H9 (cell line): ENCODE results near the gene HIPK3. TPM values are rescaled to one million over a fixed set of nuclear protein-coding genes. Genes with fewer than 3 reads are reported as not detected.
"Not testable (repeated sequence)": the region's sequence is repeated elsewhere in the genome, so short reads cannot be mapped to it uniquely, and the experiment has no call there.

Source experiments
- DNase-seq: peaks from one replicate; pipeline ENCODE4 v3.0.0-alpha.2; 2017
- H2AFZ ChIP-seq: one replicate; pipeline ENCODE4 v1.6.1; 2013; ENCODE audit warnings: mild to moderate bottlenecking, low read length, control low read depth, moderate library complexity
- H2AK5ac ChIP-seq: 2 replicates; pipeline ENCODE4 v1.6.1; 2013; ENCODE audit warnings: low read length, control low read depth, mixed read lengths; ENCODE audit not compliant: insufficient read length
- H2BK120ac ChIP-seq: one replicate; pipeline ENCODE4 v1.6.1; 2013; ENCODE audit warnings: low read depth, mild to moderate bottlenecking, low read length, control low read depth, inconsistent platforms; ENCODE audit not compliant: poor library complexity, severe bottlenecking
- H2BK12ac ChIP-seq: 2 replicates; pipeline ENCODE4 v1.6.1; 2013; ENCODE audit warnings: low read length, control low read depth, mixed read lengths, low read depth; ENCODE audit not compliant: insufficient read length
- H2BK15ac ChIP-seq: 2 replicates; pipeline ENCODE4 v1.6.1; 2013; ENCODE audit warnings: low read depth, low read length, control low read depth
- H2BK20ac ChIP-seq: one replicate; pipeline ENCODE4 v1.6.1; 2013; ENCODE audit warnings: low read depth, mild to moderate bottlenecking, low read length, control low read depth, inconsistent platforms; ENCODE audit not compliant: poor library complexity, severe bottlenecking
- H2BK5ac ChIP-seq: 2 replicates; pipeline ENCODE4 v1.6.1; 2013; ENCODE audit warnings: low read length, control low read depth, mixed read lengths; ENCODE audit not compliant: insufficient read length
- H3K14ac ChIP-seq: 2 replicates; pipeline ENCODE4 v1.6.1; 2013; ENCODE audit warnings: low read length, control low read depth; ENCODE audit not compliant: insufficient read depth
- H3K18ac ChIP-seq: 2 replicates; pipeline ENCODE4 v1.6.1; 2013; ENCODE audit warnings: low read depth, mild to moderate bottlenecking, mixed read lengths, low read length, control low read depth; ENCODE audit not compliant: insufficient read length
- H3K23ac ChIP-seq: 2 replicates; pipeline ENCODE4 v1.6.1; 2013; ENCODE audit warnings: low read length, control low read depth, mixed read lengths, low read depth; ENCODE audit not compliant: insufficient read length
- H3K23me2 ChIP-seq: 2 replicates; pipeline ENCODE4 v1.6.1; 2013; ENCODE audit warnings: low read depth, mild to moderate bottlenecking, mixed read lengths, low read length, control low read depth; ENCODE audit not compliant: insufficient read length, poor library complexity, severe bottlenecking
- H3K27ac ChIP-seq: 2 replicates; pipeline ENCODE4 v1.5.1; 2013; ENCODE audit warnings: low read length, control low read depth, mixed read lengths, low read depth; ENCODE audit not compliant: insufficient read length
- H3K27me3 ChIP-seq: 2 replicates; pipeline ENCODE4 v1.6.1; 2013; ENCODE audit warnings: low read length, control low read depth, inconsistent platforms; ENCODE audit not compliant: insufficient read depth
- H3K4ac ChIP-seq: 2 replicates; pipeline ENCODE4 v1.6.1; 2013; ENCODE audit warnings: low read depth, mild to moderate bottlenecking, control low read depth, inconsistent platforms, low read length, moderate library complexity
- H3K4me1 ChIP-seq: 2 replicates; pipeline ENCODE4 v1.6.1; 2013; ENCODE audit warnings: low read length, control low read depth, inconsistent platforms; ENCODE audit not compliant: insufficient read depth
- H3K4me2 ChIP-seq: 2 replicates; pipeline ENCODE4 v1.6.1; 2013; ENCODE audit warnings: low read length, control low read depth, mixed read lengths; ENCODE audit not compliant: insufficient read length, insufficient read depth
- H3K56ac ChIP-seq: 2 replicates; pipeline ENCODE4 v1.6.1; 2013; ENCODE audit warnings: low read depth, mild to moderate bottlenecking, mixed read lengths, low read length, control low read depth; ENCODE audit not compliant: insufficient read length
- H3K79me1 ChIP-seq: 2 replicates; pipeline ENCODE4 v1.6.1; 2013; ENCODE audit warnings: low read depth, mild to moderate bottlenecking, moderate library complexity, low read length, control low read depth, inconsistent platforms; ENCODE audit not compliant: insufficient read depth, poor library complexity, severe bottlenecking
- H3K79me2 ChIP-seq: 2 replicates; pipeline ENCODE4 v1.6.1; 2013; ENCODE audit warnings: low read length, control low read depth, inconsistent platforms; ENCODE audit not compliant: insufficient read depth
- H3K9ac ChIP-seq: 2 replicates; pipeline ENCODE4 v1.6.1; 2013; ENCODE audit warnings: low read length, control low read depth, mixed read lengths; ENCODE audit not compliant: insufficient read length; ENCODE audit errors: extremely low read depth
- H3K9me3 ChIP-seq: one replicate; pipeline ENCODE4 v1.6.1; 2013; ENCODE audit warnings: low read depth, low read length, inconsistent platforms; ENCODE audit not compliant: control insufficient read depth
- H3T11ph ChIP-seq: one replicate; pipeline ENCODE4 v1.6.1; 2013; ENCODE audit warnings: mild to moderate bottlenecking, low read length, control low read depth, inconsistent platforms
- H4K20me1 ChIP-seq: one replicate; pipeline ENCODE4 v1.6.1; 2013; ENCODE audit not compliant: control insufficient read depth, insufficient read length, insufficient read depth
- H4K5ac ChIP-seq: 2 replicates; pipeline ENCODE4 v1.6.1; 2013; ENCODE audit warnings: low read depth, mild to moderate bottlenecking, mixed read lengths, low read length, control low read depth; ENCODE audit not compliant: insufficient read length
- H4K8ac ChIP-seq: replicated peaks from 2 replicates; pipeline ENCODE4 v1.6.1; 2013; ENCODE audit warnings: low read length, control low read depth, mixed read lengths, low read depth; ENCODE audit not compliant: insufficient read length
- H4K91ac ChIP-seq: 2 replicates; pipeline ENCODE4 v1.6.1; 2013; ENCODE audit warnings: low read depth, mild to moderate bottlenecking, moderate library complexity, mixed read lengths, low read length, control low read depth; ENCODE audit not compliant: insufficient read length
- H3K27ac Mint-ChIP-seq, 3 experiments: 2 replicates in 2 of 3; 3 replicates in 1 of 3; pipeline ENCODE4 v1.8.0; 2020 to 2021; ENCODE audit warnings: mixed read lengths in 3 of 3, mild to moderate bottlenecking in 1 of 3, moderate library complexity in 1 of 3
- H3K27me3 Mint-ChIP-seq: 2 replicates; pipeline ENCODE4 v1.8.0; 2021; ENCODE audit warnings: low read depth, mild to moderate bottlenecking, moderate library complexity, mixed read lengths
- H3K36me3 Mint-ChIP-seq, 3 experiments: 2 replicates in 2 of 3; 3 replicates in 1 of 3; pipeline ENCODE4 v1.8.0; 2020 to 2021; ENCODE audit warnings: low read depth in 3 of 3, mixed read lengths in 3 of 3; ENCODE audit not compliant: insufficient read depth in 1 of 3
- H3K4me1 Mint-ChIP-seq, 2 experiments: 2 replicates each; pipeline ENCODE4 v1.8.0; 2020; ENCODE audit warnings: mixed read lengths in 2 of 2
- H3K4me3 Mint-ChIP-seq, 2 experiments: 2 replicates in 1 of 2; 3 replicates in 1 of 2; pipeline ENCODE4 v1.8.0; 2020 to 2021; ENCODE audit warnings: mild to moderate bottlenecking in 2 of 2, mixed read lengths in 2 of 2, moderate library complexity in 1 of 2
- H3K9me3 Mint-ChIP-seq, 2 experiments: 2 replicates in 1 of 2; 3 replicates in 1 of 2; pipeline ENCODE4 v1.8.0; 2020; ENCODE audit warnings: mild to moderate bottlenecking in 2 of 2, mixed read lengths in 2 of 2, moderate library complexity in 1 of 2
- CTCF ChIP-seq: fragments of 200-600 bp; sonication (generic); conservative IDR thresholded peaks from 3 replicates; pipeline ENCODE4 v1.8.0; 2021; ENCODE audit warnings: antibody characterized with exemption, mild to moderate bottlenecking
- WGBS: extraction: QIAGEN DNeasy Blood & Tissue Kit; methylation state at CpG from one replicate; pipeline ENCODE4 v1.1.7; 2013; ENCODE audit warnings: missing lambda C conversion rate, low lambda C conversion rate, mixed read lengths; ENCODE audit not compliant: insufficient read length; ENCODE audit errors: extremely low coverage; 5-methylcytosine and 5-hydroxymethylcytosine counted together
- total RNA-seq: library from RNA; stranded (reverse); gene quantifications from 2 replicates; pipeline ENCODE4 v1.2.1, GENCODE V29; 2021

The HIPK3 gene
- total RNA-seq, 1 experiment from 2014 or later, result 23.4 TPM

- no peak for TF ChIP-seq CTCF
- no peak overlapping the region for H3K27ac Mint-ChIP-seq
- DNase-seq, result no peak
- Histone ChIP-seq H4K20me1 (no peaks in the 10 kb centered on the region), H3K4me1 (no peaks in the 10 kb centered on the region), H3K9me3 (no peaks in the 10 kb centered on the region), H3K27ac (no peak overlapping the region), H2BK5ac (no peak overlapping the region), H3K9ac (no peak overlapping the region), H3K23me2 (no peaks in the 10 kb centered on the region), H2AK5ac (no peak overlapping the region), H2AFZ (no peak overlapping the region), H3K79me2 (no peaks in the 10 kb centered on the region), H3K4me2 (no peak overlapping the region), H3K23ac (no peak overlapping the region), H3K18ac (no peak overlapping the region), H4K8ac (no peak overlapping the region), H3K79me1 (no peaks in the 10 kb centered on the region), H3K56ac (no peak overlapping the region), H3K27me3 (no peaks in the 10 kb centered on the region), H3K4ac (no peak overlapping the region), H2BK15ac (no peak overlapping the region), H2BK20ac (no peak overlapping the region), H3K14ac (no peak overlapping the region), H3T11ph (no peak overlapping the region), H2BK120ac (no peak overlapping the region), H2BK12ac (no peak overlapping the region), H4K5ac (no peak overlapping the region), H4K91ac (no peak overlapping the region)
- peaks cover 2% of the 10 kb centered on the region; the same call in 1 of the 2 replicates for H3K27me3 Mint-ChIP-seq
- WGBS, result 33% methylated on average over 1 of the region's 2 CpGs
- H3K9me3 Mint-ChIP-seq, result peaks cover 3 to 4% of the 10 kb centered on the region in 2 experiments; a peak in 3 of 5 replicates
- H3K4me3 Mint-ChIP-seq, result no peak overlapping the region
- H3K4me1 Mint-ChIP-seq, result no peaks in the 10 kb centered on the region
- H3K36me3 Mint-ChIP-seq, result peaks cover 0 to 5% (median 0%) of the 10 kb centered on the region in 3 experiments; a peak in 1 of 7 replicates
Measured at GRCh38 chr11:33214767-33215166, 42.4 kb upstream of the HIPK3 start.

GRCh38 chr11:33216676-33217075 is 40.5 kb upstream of the HIPK3 start:
- H3K36me3 Mint-ChIP-seq, H3K23me2 ChIP-seq, H4K5ac ChIP-seq, H2BK120ac ChIP-seq, H2AK5ac ChIP-seq, H3K4me2 ChIP-seq, H3K56ac ChIP-seq, H2BK15ac ChIP-seq, H2BK5ac ChIP-seq, H4K20me1 ChIP-seq, H3K9me3 Mint-ChIP-seq, H2AFZ ChIP-seq, H3K4me3 Mint-ChIP-seq, H3K4ac ChIP-seq, H3K18ac ChIP-seq, H3K27ac ChIP-seq, H3K4me1 Mint-ChIP-seq, H3K9me3 ChIP-seq, H3K23ac ChIP-seq, H3K14ac ChIP-seq, H3K4me1 ChIP-seq, H3K27me3 Mint-ChIP-seq, H3K27ac Mint-ChIP-seq, H3T11ph ChIP-seq, H2BK12ac ChIP-seq, H3K27me3 ChIP-seq, H4K91ac ChIP-seq, H3K79me2 ChIP-seq, H2BK20ac ChIP-seq, H4K8ac ChIP-seq, H3K79me1 ChIP-seq, H3K9ac ChIP-seq, DNase-seq: not testable (repeated sequence)
- no CpG with 5 or more reads among the region's 2 CpGs for WGBS
